ENCODE results near the gene PACSIN2. TPM values are rescaled to one million over a fixed set of nuclear protein-coding genes. Genes with fewer than 3 reads are reported as not detected.

PACSIN2 gene
- total RNA-seq, 3 donors from 2014 or later (not counting 1 experiment from before 2014, with no cell fraction given): 37.1 to 48.5 (median 47.6) TPM

DNA sequence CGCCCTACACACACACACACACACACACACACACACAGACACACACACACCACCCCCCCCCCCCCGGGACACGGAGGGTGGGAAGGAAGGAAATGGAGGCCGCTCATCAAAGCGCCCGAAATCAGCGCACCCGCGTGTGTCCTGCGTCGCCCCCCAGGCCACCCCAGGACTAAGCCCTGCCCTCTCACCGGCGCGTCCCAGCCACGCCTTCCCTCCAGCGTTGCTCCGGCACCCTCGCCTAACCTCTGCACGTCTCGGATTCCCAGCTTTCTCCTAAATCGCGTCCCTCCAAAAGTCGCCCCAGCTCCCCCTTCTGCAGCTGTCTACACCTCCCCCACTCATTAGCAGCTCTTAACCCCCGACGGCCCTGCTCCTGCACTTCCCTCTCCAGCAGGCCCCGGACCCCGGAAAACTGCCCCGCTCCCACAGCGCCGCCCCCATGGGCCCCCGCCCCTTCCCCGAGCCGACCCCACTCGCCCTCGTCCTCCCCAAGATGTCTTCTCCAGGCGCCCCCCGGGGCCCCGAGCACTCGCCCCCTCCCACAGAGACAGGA is 557 bp downstream of the PACSIN2 start:
- WGBS (ENCODE audit: insufficient coverage): under 1% methylated on average over 37 of the region's 39 CpGs
- Histone ChIP-seq H3K4me3 (ENCODE audit: low read length) (peak overlapping the region; percentile 84), H3K4me1 (ENCODE audit: control insufficient read depth, insufficient read depth, low read length) (peaks cover 19% of the 10 kb centered on the region), H3K36me3 (ENCODE audit: control insufficient read depth, insufficient read depth, low read length) (no peaks in the 10 kb centered on the region), H3K27ac (ENCODE audit: low read length) (peak overlapping the region; percentile 47), H3K27me3 (ENCODE audit: control insufficient read depth, insufficient read depth, low read length) (no peaks in the 10 kb centered on the region), H3K9me3 (ENCODE audit: control insufficient read depth, insufficient read depth, low read length) (no peaks in the 10 kb centered on the region)
- Mint-ChIP-seq H3K27ac (peak overlapping the region; percentile 82 to 95), H3K4me1 (peaks cover 24 to 28% of the 10 kb centered on the region in 2 donors), H3K9me3 (no peaks in the 10 kb centered on the region), H3K36me3 (no peaks in the 10 kb centered on the region), H3K4me3 (peak overlapping the region; percentile 96), H3K27me3 (ENCODE audit: low read depth in 2 of 2) (peaks cover 0 to 3% of the 10 kb centered on the region in 2 donors)
- ATAC-seq: peak; percentile 3 to 18 (median 10)
- DNase-seq: peak; percentile 42 to 67
- intact Hi-C loops (cut with micrococcal nuclease): loop anchor here (10.0 kb wide), 2 partner anchors 120 to 150 kb away; no protein-coding TSS in a partner anchor
- TF ChIP-seq, protein P1, sequence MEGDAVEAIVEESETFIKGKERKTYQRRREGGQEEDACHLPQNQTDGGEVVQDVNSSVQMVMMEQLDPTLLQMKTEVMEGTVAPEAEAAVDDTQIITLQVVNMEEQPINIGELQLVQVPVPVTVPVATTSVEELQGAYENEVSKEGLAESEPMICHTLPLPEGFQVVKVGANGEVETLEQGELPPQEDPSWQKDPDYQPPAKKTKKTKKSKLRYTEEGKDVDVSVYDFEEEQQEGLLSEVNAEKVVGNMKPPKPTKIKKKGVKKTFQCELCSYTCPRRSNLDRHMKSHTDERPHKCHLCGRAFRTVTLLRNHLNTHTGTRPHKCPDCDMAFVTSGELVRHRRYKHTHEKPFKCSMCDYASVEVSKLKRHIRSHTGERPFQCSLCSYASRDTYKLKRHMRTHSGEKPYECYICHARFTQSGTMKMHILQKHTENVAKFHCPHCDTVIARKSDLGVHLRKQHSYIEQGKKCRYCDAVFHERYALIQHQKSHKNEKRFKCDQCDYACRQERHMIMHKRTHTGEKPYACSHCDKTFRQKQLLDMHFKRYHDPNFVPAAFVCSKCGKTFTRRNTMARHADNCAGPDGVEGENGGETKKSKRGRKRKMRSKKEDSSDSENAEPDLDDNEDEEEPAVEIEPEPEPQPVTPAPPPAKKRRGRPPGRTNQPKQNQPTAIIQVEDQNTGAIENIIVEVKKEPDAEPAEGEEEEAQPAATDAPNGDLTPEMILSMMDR (IDR thresholded peaks at IDR 0.05): no peak

DNA sequence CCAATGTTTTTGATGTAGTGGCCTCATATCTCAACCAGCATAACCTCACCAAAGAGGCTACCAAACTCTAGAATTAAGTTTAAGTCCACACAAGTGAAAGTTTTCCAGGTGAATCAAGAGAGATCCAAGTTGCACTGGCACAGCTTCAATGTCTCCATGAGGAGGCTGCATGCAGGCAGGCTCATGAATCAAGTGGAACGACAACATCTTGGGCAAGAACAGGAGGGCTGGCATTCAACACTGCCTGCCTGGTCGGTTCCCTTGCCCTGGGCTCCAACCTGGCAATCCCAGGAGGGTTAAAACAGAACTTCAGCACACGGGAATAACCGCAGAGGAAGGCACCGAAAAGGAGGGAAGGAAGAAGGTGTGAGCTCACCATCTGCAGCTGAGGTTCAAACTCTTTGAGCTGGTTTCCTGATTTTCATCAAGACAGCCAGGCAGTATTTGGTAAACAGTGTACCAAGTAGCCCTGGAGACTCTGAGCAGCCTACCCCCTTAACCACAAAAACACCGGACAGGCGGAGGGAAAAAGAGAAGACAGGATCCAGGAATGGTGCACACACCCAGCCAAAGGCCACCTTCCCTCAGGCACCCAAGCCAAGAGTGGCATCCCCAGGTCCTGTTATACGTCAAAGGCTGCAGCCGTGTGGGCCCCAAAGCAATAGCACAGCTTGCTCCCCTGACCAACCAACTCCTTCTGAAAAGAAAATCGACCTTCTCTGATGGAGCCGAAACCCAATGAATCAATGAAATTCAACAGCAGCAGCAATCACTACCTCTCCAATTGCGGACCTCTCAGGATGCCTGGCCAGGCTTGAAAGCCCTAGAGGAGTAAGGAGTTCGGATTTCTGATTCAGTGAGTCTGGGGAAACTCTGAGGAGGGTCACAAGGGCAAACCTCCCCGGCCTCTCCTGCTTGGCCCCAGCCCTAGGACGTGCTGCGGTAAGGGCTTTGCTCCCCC is 1.3 kb downstream of the PACSIN2 start:
- intact Hi-C loops (cut with micrococcal nuclease): loop anchor here (10.0 kb wide), 2 partner anchors 119 to 149 kb away; no protein-coding TSS in a partner anchor
- peaks cover 28 to 31% of the 10 kb centered on the region in 2 donors for H3K4me1 Mint-ChIP-seq

DNA sequence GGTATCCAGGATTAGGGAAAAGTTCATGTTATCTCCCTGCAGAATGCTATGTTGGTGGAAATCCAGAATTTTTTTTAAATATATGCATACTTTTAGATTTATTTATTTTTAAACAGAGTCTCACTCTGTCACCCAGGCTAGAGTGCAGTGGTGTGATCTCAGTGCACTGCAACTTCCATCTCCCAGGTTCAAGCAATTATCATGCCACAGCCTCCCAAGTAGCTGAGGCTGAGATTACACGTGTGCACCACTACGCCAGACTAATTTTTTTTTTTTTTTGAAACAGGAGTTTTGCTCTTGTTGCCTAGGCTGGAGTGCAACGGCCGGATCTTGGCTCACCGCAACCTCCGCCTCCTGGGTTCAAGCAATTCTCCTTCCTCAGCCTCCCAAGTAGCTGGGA is 2.6 kb downstream of the PACSIN2 start:
- peaks cover 31 to 32% of the 10 kb centered on the region in 2 donors for H3K4me1 Mint-ChIP-seq
- H3K4me3 Mint-ChIP-seq: no peak overlapping the region
- intact Hi-C loops (cut with micrococcal nuclease): loop anchor here (10.0 kb wide), 2 partner anchors 118 to 148 kb away; no protein-coding TSS in a partner anchor

More for the DNA sequence above, 1.3 kb downstream of the PACSIN2 start:
- Mint-ChIP-seq H3K36me3 (no peaks in the 10 kb centered on the region), H3K27ac (peak overlapping the region; percentile 82 to 95), H3K4me3 (peak overlapping the region; percentile 96), H3K27me3 (ENCODE audit: low read depth in 2 of 2) (peaks cover 0 to 3% of the 10 kb centered on the region in 2 donors), H3K9me3 (no peaks in the 10 kb centered on the region)
- WGBS (ENCODE audit: insufficient coverage): 10% methylated on average over 14 of the region's 16 CpGs
- Histone ChIP-seq H3K9me3 (ENCODE audit: control insufficient read depth, insufficient read depth, low read length) (no peaks in the 10 kb centered on the region), H3K4me3 (ENCODE audit: low read length) (peak overlapping the region; percentile 84), H3K36me3 (ENCODE audit: control insufficient read depth, insufficient read depth, low read length) (no peaks in the 10 kb centered on the region), H3K27ac (ENCODE audit: low read length) (peak overlapping the region; percentile 47), H3K27me3 (ENCODE audit: control insufficient read depth, insufficient read depth, low read length) (no peaks in the 10 kb centered on the region), H3K4me1 (ENCODE audit: control insufficient read depth, insufficient read depth, low read length) (peaks cover 19% of the 10 kb centered on the region)
- TF ChIP-seq, protein P1 (IDR thresholded peaks at IDR 0.05): no peak
- ATAC-seq (peak; percentile 1 to 20 (median 16)), DNase-seq (no peak)

More for the DNA sequence above, 2.6 kb downstream of the PACSIN2 start:
- Mint-ChIP-seq H3K27ac (no peak overlapping the region), H3K9me3 (no peaks in the 10 kb centered on the region), H3K36me3 (no peaks in the 10 kb centered on the region), H3K27me3 (ENCODE audit: low read depth in 2 of 2) (no peaks in the 10 kb centered on the region)
- Histone ChIP-seq H3K27ac (ENCODE audit: low read length) (no peak overlapping the region), H3K9me3 (ENCODE audit: control insufficient read depth, insufficient read depth, low read length) (no peaks in the 10 kb centered on the region), H3K36me3 (ENCODE audit: control insufficient read depth, insufficient read depth, low read length) (no peaks in the 10 kb centered on the region), H3K4me1 (ENCODE audit: control insufficient read depth, insufficient read depth, low read length) (peaks cover 19% of the 10 kb centered on the region), H3K4me3 (ENCODE audit: low read length) (no peak overlapping the region), H3K27me3 (ENCODE audit: control insufficient read depth, insufficient read depth, low read length) (no peaks in the 10 kb centered on the region)
- TF ChIP-seq, protein P1 (IDR thresholded peaks at IDR 0.05): no peak
- ATAC-seq: no peak
- DNase-seq: no peak
- 93% methylated on average over 6 of the region's 6 CpGs for WGBS (ENCODE audit: insufficient coverage)

Data from natural killer cell (primary cell).